GM19238 (cell line): ENCODE measurements around the gene MYH11.
"Not testable (repeated sequence)": the region's sequence is repeated elsewhere in the genome, so short reads cannot be mapped to it uniquely, and the experiment has no call there.

ENCODE experiments used
- DNase-seq: peaks from one replicate; pipeline ENCODE4 v3.0.0; 2011; ENCODE audit warnings: low spot score; ENCODE audit not compliant: insufficient read length

Gene MYH11

DNA sequence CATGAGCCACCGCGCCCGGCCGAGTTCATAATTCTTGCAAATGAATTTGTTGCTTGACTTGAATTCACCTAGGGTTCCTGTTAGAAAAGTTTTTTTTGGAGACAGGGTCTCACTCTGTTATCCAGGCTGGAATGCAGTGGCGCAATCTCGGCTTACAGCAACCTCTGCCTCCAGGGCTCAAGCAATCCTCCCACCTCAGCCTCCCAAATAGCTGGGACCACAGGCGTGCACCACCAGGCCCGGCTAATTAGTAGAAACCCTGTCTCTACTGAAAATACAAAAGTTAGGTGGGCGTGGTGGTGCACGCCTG lies 99.8 kb downstream of the MYH11 start:
- no peak for DNase-seq

DNA sequence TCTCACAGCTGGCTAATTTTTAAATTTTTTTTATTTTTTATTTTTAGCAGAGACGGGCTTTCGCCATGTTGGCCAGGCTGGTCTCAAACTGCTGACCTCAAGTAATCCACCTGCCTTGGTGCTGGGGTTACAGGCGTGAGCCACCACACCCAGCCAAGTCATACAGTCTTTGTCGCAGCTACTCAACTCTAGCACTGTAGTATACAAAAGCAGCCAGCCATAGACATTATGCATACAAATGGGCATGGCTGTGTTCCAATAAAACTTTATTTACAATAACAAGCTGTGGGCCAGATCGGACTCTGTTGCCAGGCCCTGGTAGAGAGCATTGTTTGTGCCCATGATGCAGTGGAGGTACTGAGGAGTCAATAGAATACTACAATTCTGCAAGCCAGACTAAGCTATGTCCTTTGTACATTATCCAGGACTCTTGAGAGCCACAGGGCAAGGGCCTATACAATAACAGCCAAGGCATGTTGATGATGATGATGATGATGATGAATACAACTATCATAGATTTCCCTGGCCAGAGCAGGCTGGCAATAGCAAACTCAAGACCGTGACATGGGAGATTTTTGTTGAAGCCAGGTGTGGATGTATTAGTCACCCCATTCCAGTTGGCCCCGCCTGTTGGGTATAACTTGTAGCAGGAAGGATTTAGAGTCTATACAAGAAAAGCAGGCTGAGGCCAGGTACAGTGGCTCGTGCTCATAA lies 101.8 kb downstream of the MYH11 start:
- no peak for DNase-seq

GRCh38 chr16:15752717-15753488 lies 103.9 kb downstream of the MYH11 start:
- DNase-seq: no peak

DNA sequence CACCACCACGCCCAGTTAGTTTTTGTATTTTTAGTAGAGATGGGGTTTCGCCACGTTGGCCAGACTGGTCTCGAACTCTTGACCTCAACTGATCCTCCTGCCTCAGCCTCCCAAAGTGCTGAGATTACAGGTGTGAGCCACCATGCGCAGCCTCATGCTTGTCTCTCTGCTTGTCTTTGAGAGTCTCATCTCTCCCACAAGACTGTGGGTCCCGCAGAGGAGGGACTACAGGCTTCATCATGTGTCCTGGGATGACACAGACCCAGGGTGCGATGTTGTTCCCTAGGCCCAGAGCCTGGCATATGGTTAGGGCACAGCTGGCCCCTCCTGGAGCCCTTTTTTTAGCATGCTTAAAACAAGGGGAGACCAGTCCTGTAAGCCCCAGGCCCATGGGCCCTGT lies 104.9 kb downstream of the MYH11 start:
- no peak for DNase-seq

GRCh38 chr16:15749985-15750384 lies 106.8 kb downstream of the MYH11 start:
- no peak for DNase-seq

DNA sequence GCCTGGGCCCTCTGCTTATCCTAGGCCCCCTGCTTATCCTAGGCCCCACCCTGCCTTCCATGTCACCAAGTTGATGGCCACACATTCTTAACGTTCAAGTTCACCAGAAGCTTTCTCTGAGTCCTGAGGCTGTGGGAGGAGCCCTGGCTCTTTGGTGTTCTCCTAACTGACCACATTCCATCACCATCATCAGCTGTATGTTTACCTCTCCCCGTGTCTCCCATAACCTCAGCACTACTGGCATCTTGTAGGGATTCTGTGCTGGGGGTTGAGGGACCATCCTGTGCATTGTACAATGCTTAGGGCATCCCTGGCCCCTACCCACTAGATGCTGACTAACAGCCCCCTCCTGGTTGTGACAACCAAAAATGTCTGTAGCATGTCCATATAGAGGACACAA lies 107.5 kb downstream of the MYH11 start:
- DNase-seq: no peak

GRCh38 chr16:15748654-15749053 lies 108.2 kb downstream of the MYH11 start:
- DNase-seq: no peak

GRCh38 chr16:15747937-15748336 lies 108.9 kb downstream of the MYH11 start:
- DNase-seq: no peak

GRCh38 chr16:15746332-15746731 lies 110.5 kb downstream of the MYH11 start:
- DNase-seq: no peak

DNA sequence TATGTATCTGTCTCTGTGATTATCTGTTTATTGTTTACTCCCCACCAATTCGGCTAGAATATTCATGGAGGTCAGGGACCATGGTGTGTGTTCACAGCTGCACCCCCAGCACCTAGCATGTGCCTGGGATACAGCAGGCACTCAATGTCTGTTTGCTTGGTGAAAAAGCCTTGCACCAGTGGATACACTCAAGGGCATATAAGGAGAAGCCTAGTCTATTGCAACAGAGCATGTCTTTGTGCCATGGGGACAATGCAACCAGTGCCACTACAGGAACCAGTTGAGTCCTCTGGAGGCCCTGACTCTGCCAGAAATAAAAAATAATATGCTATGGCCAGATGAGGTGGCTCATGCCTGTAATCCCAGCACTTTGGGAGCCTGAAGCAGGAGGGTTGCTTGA lies 113.2 kb downstream of the MYH11 start:
- no peak for DNase-seq

DNA sequence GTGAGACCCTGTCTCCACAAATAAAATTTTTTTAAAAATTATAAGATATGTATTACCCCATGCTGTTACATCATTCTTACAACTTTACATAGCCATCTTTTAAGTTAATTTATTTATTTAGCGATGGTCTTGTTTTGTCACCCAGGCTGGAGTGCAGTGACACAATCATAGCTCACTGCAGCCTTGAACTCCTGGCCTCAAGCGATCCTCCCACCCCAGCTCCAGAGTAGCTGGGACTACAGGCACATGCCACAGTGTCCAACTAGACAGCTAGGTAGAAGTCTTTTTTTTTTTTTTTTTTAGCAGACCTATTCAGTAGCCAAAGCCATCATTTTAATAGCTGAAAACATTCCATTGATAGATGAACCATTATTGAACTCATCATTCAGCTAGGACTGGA lies 114.1 kb downstream of the MYH11 start:
- no peak for DNase-seq

DNA sequence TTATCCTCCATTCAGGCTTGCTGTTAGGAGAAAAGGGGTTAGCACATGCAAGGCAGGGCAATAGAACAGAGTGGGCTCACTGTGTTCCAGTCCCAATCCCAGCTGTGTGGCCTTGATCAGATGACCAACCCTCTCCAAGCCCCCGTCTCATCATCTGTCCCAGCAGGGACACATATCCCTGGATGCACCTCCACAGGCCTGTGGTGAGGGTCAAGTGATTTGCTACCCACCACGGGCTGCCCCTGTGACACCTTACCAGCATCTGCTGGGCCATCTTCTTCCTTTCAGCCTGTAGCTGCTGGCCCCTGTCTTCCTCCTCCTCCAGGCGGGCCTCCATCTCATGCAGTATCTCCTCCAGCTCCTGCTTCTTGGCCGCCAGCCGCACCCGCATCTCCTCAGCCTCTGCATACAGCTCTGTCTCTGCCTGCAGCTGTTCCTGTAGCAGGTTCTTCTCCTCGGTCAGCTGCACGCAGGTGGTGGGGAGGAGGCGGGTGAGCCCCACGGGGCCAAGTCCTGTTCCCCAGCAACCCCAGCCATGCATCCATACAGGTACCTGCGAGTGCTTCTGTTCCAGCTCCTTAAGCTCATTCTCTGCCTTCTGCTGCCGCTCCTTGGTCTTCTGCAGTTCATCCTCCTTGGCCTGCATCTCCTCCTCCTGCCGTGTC lies 115.5 kb downstream of the MYH11 start:
- no peak for DNase-seq

DNA sequence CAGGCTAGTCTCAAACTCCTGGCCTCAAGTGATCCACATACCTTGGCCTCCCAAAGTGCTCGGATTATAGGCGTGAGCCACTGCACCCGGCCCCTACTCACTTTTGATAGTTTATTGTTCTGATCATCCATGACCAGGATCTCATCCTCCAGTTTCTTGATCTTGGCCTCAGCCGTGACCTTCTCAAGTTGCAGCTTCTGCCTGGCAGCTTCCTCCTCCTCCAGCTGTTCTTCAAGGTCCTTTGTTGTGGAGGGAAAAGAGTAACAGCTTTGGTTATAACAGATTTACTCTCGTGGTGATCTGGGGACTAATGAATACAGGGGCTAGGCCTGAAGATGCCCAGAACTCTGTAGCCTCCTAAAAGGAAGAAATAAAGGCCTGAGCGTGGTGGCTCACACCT lies 116.9 kb downstream of the MYH11 start:
- no peak for DNase-seq

DNA sequence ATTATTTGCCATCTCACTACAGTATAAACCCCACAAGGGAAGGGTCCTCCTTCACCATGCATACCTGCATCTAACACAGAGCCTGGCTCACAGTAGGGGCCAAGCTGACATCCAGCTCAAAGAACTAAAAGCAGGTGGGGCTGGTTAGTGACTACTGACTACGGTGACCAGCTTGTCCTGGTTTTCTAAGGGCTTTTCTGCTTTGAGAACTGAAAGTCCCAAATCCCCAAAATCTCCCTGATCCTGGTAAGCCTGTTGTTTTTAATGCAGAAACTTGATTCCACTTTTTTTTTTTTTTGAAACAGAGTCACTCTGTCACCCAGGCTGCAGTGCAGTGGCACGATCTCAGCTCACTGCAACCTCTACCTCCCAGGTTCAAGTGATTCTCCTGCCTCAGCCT lies 117.4 kb downstream of the MYH11 start:
- DNase-seq: no peak

- no peak for DNase-seq
Measured at GRCh38 chr16:15737140-15737644, 119.6 kb downstream of the MYH11 start.

DNA sequence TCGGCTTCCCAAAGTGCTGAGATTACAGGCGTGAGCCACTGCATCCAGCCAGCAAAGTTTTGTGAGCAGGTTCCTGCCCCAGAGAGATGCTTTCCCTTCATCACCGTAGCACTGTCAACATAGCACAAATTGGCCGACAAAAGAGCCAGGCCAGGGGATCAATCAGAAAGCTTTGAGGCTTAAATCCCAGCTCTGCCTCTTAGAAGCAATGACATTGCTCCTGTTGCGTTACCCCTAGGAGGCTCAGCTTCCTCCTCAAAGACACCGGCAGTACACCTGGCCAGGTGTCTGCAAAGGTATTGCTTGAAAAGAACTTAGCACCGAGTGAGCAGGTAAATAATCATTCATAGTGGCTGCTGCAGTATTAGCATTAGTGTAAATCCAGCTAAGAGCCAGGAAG lies 120.3 kb downstream of the MYH11 start:
- no peak for DNase-seq

GRCh38 chr16:15735610-15736009 lies 121.2 kb downstream of the MYH11 start:
- DNase-seq: no peak

DNA sequence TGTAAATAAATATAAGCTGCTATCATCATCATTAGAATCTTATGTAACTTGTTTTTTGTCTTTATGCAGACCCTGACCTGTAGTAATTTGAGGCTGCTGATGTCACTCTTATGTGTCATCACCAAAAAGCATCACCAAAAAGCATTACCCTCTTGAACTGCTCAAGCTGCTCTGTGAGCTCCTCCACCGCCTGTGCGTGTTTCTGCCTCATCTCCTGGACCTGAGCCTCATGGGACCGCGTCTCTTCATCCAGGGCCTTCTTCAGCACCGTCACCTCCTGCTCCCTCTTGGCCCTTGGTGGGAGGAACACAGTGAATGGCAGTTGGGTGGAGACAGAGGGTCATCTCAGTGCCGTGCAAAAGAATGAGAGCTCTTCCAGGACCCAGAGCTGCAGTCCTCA lies 124.4 kb downstream of the MYH11 start:
- DNase-seq: no peak

GRCh38 chr16:15729152-15729551 lies 127.7 kb downstream of the MYH11 start:
- no peak for DNase-seq

DNA sequence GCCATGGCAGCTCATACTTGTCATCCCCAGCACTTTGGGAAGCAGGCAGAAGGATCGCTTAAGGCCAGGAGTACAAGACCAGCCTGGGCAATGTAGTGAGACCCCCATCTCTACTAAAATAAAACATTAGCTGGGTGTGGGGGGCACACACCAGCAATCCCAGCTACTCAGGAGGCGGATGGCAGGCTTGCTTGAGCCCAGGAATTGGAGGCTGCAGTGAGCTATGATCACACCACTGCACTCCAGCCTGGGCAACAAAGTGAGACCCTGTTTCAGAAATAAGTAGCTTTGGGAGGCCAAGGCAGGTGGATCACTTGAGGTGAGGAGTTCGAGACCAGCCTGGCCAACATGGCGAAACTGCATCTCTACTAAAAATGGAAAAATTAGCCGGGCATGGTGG lies 129.1 kb downstream of the MYH11 start:
- DNase-seq: not testable (repeated sequence)

- DNase-seq: no peak
Measured at GRCh38 chr16:15726715-15727114, 130.1 kb downstream of the MYH11 start.

DNA sequence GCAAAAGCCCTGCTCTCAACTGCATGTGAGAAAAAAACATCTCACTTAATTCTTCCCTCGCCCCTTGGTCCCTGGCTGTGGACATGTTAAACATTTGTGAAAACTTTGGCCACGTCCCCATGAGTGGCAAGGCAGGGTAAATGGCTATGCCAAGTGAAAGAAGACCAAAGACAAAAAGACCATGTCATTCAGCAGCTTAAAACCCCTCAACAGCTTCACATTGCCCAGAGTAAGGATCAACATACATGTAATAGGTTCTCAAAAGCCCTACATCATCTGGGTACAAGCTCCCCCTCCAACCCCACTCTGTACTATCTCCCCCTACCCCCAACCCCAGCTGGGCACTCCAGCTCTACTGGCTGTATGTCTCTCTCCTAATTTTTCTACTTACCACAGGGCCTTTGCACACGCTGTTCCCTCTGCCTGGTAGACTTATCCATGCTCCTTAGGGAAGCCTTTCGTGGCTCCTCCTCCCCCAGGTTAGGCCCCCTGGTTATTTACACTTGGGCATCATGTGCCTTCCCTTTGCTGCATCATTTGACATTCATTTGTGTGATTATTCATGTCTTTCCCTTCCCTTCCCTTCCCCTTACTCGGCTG lies 131.1 kb downstream of the MYH11 start:
- DNase-seq: no peak
